GM21786 (cell line): ENCODE data around the gene SDF2L1.

Experiments used
- ATAC-seq: cut with Tn5 transposase; IDR thresholded peaks from one replicate; pipeline ENCODE4 v1.9.1; 2021; ENCODE audit not compliant: unreplicated experiment

Gene SDF2L1

GRCh38 chr22:21621025-21621424, 21.1 kb upstream of the SDF2L1 start:
- no peak for ATAC-seq

DNA sequence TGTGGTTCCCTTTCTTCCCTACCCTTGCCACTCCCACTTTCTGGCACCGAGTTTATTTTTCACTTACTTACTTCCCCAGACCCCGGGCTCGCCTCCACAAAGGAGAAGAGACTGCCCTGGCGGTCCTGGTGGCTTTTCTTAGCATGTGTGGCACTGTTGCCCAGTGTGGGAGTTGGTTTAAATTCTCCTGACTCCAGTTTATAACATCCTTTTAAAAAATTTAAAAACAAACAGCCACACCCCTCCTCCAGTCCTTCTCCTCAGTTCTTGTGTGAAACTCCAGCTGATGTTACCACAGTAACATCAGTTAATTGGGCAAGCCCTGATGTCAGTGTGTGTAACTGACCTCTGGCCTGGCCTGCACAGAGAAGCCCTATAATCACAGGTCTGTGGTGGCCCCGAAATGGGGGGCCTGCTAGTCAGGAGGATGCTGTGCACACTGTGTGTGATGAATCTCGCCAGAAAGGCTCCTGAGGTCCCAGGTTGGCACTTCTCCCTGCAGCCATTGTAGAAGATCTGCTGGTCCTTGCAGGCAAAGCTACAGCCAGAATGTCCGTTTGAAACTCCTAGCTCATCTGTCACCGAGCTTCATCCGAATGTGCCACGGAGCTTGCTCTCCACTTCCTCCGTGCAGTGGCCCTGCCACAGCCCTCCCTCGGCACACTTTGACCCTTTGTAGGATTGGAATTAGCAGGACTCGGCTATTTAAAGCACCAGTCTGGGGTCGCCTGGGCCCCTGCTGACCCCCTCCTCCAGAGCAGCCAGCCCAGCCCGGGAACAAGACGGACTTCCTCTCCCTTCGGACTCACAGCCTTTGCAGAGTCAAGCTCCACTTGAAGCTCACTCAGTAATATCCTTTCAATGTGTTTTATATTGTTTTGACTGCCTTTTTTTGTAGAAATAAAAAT, 19.8 kb upstream of the SDF2L1 start:
- no peak for ATAC-seq

DNA sequence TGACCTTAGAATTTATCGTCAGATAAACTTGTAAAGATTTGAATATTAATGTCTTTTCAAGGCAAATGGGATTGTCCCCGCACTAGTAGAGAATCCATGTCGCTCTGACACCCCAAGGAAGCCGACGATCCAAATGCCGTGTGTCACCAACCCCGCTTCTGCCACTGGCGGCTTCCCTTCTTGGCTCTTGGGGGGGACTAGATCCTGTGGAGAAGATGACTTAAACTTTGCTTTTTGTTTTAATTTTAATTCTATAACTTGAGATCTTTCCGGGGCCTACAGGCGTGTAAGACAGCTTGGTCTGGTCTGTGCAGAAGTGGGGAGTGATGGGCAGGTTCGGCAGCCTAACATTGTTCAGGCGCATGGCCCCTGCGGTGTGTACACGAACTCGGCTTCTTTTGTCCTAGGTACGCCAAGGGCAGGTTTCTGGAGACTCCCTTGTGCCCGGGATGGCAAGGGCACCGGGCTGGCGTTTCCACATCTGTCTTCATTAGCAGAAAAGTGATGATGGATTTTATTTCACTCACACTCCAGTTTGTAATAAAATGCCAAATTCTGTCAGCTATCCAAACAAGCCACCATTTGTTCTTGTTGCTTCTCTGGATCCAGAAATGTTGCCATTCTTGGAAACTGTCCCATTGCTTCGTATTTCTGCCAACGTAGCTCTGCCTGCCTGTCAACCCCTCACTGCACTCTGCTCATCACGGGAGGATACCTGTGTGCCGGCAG, 19.0 kb upstream of the SDF2L1 start:
- ATAC-seq, result no peak

GRCh38 chr22:21623648-21623970, 18.5 kb upstream of the SDF2L1 start:
- ATAC-seq, result no peak

GRCh38 chr22:21624120-21624879, 17.8 kb upstream of the SDF2L1 start:
- no peak for ATAC-seq

- ATAC-seq, result no peak
Measured at GRCh38 chr22:21624880-21625791, 17.0 kb upstream of the SDF2L1 start.

DNA sequence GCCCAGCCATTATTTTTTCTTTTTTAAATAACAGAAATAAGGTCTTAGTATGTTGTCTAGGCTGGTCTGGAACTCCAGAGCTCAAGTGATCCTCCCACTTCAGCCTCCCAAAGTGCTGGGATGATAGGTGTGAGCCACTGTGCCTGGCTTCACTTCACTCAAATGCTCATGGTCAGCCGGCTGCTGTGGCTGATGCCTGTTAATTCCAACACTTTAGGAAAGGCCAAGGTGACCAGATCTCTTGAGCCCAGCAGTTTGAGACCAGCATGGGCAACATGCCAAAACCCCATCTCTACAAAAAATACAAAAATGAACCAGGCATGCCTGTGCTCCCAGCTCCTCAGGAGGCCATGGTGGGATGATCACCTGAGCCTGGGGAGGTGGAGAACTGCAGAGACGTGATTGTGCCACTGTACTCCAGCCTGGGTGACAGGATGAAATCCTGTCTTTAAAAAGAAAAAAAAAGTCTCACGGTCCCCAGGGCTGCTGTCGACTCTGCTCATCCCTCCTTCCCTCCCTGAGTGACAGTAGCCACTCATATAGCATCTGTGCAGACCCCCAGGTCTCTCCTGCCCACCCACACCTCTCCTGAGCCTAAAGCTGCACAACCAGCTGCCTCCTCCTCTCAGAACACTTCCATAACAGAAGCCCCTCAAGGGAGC, 15.9 kb upstream of the SDF2L1 start:
- ATAC-seq, result no peak

- no peak for ATAC-seq
Measured at GRCh38 chr22:21626735-21627469, 15.2 kb upstream of the SDF2L1 start.

GRCh38 chr22:21628386-21629254, 13.5 kb upstream of the SDF2L1 start:
- ATAC-seq, result no peak

GRCh38 chr22:21629255-21630149, 12.6 kb upstream of the SDF2L1 start, which contains the start of gene YDJC:
YDJC (minus strand) TSS chr22:21630022; CDS start chr22:21630014, 8 bp downstream.
- ATAC-seq, result peak; percentile 78

DNA sequence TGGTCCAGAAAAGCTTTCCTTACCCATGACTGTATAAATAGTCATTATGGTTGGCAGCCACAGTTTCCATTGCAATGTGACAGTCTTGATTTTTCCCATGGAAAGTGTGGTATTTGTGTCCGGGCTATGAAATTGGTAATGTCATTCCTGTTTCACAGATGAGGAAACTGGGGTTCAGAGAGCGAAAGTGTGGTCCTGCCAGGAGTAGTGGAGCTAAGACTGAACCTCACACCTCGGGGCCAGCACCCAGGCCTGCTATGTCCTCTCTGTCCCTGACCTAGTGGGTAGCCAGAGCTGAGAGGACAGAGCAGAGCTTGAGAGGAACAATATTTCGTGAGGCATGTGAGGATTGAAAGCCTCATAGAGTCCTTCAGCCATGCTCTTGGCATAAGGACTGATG, 11.1 kb upstream of the SDF2L1 start:
- no peak for ATAC-seq

DNA sequence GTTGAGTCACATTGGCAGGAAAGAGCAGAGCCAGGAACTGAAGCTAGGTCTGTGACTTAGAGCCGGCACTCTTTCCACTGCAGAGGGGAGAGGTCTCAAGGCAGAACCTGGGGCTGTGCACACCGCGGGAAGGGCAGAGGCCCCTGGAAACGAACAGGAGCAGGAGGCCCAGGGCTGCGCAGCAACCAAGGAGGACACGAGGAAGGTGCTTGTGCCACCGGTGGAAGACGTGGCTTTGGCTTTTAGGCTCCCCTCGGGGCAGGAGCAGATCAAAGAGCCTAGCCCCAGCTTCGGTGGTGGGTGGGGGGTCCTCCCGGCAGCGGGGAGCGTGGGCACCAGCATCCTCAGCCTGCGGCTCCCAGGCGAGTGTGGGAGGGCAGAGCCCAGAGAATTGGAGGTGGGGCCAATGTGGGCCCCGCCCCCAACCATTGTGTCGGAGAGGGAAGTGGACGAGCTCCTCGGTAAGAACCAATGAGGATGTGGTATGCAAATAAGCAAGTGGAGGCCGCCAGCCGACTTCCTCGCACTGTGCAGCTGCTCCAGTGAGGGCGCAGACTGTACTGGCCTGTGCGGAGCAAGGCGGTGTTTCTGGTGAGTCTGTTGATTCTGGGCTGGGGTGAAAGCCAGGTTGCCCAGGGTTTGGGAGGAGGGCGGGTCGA, 9.7 kb upstream of the SDF2L1 start, which contains the start of gene CCDC116:
Gene CCDC116, plus strand, starts transcription at position 524 of the 659 bp plus-strand sequence. CDS start 422 bp downstream, outside the sequence.
- no peak for ATAC-seq

GRCh38 chr22:21632931-21633330, 9.2 kb upstream of the SDF2L1 start:
- no peak for ATAC-seq

- ATAC-seq, result no peak
Measured at GRCh38 chr22:21633481-21633880, 8.6 kb upstream of the SDF2L1 start.

DNA sequence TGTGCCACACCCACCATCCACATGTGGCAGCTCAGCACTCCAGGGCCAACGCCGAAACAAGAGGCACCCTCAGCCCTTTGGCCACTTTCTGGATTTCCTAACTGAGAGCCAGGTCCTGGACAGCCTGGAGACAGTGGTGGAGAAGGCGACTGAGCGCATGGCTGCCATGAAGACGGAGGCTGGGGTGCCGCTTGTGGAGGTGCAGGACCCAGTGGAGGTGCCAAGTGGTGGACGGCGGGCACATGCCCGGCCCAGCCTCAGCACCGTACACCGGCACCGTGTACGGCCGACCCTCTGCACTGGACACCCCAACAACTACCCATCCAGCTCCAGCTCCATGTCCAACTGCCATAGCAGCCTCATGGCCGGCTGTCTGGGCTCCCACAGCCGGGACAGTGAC, 8.0 kb upstream of the SDF2L1 start:
- no peak for ATAC-seq

DNA sequence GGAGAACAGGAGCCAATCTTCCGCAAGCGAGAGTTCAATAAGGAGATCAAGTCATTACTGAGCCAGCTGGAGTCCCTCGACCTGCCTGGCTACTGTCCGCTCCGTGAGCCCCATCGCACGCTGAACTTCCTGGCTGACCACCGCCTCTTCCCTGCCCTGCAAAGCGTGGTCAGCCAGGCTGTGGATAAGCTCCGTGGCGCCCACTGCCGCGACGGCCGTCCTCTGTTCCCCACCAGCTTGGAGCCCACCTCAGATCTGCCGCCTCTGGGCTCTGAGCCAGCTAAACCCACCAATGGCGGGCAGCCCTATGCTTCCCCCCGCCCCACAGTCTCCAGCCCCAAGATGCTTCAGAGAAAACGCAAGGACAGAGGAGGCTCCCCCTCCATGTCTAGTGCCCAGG, 7.3 kb upstream of the SDF2L1 start:
- no peak for ATAC-seq
